ENCODE data around the gene C19orf53.

GRCh38 chr19:13741893-13742292 lies 32.4 kb upstream of the C19orf53 start:
- no peak for TF ChIP-seq CTCF (IDR thresholded peaks at IDR 0.05)
- no peak for TF ChIP-seq POLR2AphosphoS5 (IDR thresholded peaks at IDR 0.05)
- TF ChIP-seq POLR2A (IDR thresholded peaks at IDR 0.05): no peak
